ENCODE measurements around the gene ACAP1. TPM values are rescaled to one million over a fixed set of nuclear protein-coding genes. Genes with fewer than 3 reads are reported as not detected.

The ACAP1 gene, protein sequence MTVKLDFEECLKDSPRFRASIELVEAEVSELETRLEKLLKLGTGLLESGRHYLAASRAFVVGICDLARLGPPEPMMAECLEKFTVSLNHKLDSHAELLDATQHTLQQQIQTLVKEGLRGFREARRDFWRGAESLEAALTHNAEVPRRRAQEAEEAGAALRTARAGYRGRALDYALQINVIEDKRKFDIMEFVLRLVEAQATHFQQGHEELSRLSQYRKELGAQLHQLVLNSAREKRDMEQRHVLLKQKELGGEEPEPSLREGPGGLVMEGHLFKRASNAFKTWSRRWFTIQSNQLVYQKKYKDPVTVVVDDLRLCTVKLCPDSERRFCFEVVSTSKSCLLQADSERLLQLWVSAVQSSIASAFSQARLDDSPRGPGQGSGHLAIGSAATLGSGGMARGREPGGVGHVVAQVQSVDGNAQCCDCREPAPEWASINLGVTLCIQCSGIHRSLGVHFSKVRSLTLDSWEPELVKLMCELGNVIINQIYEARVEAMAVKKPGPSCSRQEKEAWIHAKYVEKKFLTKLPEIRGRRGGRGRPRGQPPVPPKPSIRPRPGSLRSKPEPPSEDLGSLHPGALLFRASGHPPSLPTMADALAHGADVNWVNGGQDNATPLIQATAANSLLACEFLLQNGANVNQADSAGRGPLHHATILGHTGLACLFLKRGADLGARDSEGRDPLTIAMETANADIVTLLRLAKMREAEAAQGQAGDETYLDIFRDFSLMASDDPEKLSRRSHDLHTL
- 0.08 TPM in 1 of 2 replicates, not detected in the other for total RNA-seq (2014; rRNA removed; shearing (Covaris generic))

DNA sequence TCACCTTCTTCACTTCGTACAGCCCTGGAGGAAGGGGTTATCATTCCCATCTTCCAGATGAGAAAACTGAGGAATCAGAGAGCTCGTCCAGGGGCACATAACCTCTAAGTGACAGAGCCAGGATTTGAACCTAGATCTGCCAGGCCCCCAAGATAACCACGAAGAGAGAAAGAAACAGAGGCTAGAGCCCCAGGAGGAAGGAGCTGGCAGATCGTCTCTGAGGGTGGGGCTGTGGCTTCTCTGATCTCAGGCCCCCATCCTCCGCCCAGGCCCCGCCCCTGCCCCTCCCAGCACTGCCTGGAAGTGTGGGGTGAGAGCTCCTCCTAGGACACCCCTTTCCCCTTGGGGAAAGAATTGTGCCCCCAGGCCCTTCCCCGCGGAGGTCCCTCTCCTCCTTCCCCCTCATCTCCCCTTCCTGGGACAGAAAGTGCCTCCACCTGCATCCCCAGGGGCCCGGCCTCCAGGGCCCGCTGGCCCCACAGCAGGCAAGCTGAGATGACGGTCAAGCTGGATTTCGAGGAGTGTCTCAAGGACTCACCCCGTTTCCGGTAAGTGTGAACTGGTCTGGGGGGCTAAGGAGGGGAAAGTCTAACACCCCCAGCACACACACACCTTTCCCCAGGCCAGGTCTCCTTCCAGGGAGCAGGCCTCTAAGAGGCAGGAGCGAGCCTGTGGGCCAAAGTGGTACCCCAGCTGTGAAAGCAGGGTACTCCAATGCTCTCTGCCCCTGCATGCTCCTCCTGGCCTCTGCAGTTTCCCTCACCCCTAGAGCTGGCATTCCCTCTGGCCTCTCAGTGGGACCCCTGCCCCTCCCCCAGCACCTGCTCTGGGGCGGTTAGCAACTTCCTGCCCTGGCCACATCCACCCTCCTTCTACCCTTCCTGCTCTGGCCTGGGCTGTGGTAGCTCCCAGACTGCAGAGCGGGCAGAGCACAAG, at the start of gene ACAP1:
Gene ACAP1, plus strand, starts transcription at position 290 of the 936 bp plus-strand sequence. Its CDS starts 206 bp downstream, at position 496.
- no peak for DNase-seq (ENCODE audit: low spot score)

DNA sequence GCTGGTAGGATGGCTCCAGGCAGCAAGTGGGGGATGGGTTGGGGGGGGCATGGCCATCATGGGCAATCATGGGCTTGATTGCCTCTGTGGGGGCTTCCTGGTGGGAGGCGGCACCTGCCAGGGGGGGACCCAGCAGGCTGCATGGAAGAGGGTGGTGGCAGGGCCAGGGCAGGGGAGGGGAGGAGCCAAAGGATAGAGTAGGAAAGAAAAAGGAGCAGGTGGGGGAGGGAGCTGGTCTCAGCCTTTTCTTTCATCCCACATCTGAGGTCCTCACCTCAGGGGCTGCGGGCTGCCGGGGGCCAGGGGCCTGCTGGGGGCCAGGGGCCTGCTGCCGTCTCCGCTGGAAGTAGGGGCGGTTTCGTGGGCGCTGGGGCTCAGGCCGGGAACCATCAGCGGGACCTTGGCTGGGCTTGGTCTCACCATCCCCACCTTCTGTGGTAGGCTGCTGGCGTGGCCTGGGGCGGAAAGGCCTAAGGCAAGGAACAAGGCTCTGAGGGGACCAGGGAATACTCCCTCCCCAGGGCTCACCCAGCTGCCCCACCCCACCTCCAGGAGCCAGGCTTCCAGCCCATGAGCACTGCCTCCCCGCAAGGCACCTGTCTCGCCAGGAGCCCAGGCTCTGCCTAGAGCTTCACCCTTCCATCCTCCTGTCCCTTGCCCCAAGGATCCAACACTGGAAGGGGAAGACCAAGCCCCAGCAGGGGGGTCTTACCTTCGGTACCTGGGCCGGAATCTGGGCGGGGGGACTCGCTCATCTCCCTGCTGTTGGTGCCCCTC, 46.9 kb upstream of the ACAP1 start:
- DNase-seq (ENCODE audit: low spot score) = no peak

DNA sequence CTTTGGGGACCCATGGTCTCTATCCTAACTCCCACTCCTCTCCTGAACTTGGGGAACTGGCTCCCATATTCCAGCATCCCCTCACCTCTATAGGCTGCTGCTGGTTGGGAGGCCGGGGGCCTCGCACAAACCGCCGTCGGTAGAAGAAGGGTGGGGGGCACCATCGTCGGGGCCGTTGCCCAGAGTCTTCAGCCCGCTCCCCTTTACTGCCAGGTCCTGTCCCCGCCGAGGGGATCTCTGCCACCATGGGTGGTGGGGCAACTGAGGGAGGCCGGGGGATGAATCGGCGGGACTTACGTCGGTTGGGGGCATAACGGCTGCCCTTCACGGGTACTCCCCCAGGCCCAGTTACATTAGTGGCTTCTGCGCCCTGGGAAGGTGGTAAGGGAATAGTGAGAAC, 46.2 kb upstream of the ACAP1 start:
- DNase-seq (ENCODE audit: low spot score) = no peak

DNA sequence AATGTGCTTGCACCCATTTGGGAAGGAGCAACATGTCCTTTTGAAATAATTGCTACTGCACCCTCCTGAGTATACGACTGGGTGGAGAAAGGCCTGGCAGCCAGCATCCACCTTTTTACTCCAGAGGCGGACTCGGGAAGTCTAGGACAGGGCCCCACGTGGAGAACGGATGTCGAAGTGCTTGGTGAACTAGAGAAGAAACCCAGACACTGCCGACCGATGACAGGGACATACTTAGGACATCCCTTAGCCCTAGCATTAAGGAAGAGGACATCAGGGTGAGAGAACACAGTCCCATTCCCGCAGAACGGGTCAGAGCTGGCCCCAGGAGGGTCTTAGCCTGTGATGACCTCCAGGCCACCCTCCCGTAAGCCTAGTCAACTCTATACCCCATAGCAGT, 45.6 kb upstream of the ACAP1 start:
- DNase-seq (ENCODE audit: low spot score) = no peak

DNA sequence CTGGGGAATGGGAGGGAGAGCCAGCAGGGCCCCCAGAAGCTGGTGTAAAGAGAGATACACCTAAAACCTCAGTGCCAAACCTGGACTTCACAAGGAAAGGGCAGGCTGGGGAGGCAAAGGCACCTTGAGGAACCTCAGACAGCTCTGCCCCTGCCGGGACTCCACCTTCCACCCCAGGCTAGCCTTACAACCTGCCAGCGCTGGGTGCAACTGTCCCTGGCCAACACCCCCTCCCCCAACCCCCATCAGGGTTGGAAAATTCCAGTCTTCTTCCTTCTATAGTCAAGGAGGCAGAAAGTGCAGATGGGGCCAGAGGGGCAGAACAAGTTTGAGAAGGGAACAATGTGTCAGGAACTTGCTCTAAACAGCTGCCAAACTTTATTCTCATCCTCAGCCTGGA, 44.1 kb upstream of the ACAP1 start:
- DNase-seq (ENCODE audit: low spot score) = no peak

DNA sequence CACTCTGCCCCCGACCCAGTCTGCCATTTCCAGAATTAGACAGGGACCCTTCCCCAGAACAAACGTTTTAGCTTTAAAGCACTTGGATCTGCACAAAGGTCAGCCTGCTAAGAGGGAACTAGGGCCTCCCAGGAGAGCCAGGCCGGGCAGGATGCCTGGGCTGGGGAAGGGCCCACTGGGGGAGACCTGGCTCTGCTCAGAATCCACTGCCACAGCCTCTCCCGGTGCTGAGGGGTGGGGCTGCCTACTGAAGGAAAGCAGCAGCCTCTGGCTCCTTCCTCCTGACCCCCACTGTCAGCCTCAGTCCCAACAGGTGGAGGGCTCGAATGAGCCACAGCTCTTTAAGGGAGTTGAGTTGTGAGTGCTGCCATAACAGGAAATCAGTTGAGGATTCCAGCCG, 43.6 kb upstream of the ACAP1 start:
- no peak for DNase-seq (ENCODE audit: low spot score)

DNA sequence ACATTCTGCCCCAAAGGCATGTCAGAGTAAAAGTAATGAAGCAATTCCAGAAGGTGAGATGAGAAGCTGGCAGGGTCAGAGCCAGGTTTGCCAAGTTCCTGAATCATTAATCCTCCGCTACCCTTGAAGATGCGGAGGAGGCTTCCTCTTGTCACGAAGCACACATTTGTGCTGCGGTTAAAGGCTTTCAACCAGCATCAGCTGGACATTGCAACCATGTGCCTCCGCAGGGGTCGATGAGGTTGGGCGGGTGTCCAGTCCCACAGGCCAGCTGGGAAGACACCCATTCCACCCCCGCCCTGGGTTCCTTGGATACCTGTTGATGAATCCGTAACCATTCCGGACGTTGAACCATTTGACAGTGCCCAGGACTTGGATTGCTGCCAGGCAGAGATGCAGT, 43.2 kb upstream of the ACAP1 start:
- DNase-seq (ENCODE audit: low spot score) = no peak

DNA sequence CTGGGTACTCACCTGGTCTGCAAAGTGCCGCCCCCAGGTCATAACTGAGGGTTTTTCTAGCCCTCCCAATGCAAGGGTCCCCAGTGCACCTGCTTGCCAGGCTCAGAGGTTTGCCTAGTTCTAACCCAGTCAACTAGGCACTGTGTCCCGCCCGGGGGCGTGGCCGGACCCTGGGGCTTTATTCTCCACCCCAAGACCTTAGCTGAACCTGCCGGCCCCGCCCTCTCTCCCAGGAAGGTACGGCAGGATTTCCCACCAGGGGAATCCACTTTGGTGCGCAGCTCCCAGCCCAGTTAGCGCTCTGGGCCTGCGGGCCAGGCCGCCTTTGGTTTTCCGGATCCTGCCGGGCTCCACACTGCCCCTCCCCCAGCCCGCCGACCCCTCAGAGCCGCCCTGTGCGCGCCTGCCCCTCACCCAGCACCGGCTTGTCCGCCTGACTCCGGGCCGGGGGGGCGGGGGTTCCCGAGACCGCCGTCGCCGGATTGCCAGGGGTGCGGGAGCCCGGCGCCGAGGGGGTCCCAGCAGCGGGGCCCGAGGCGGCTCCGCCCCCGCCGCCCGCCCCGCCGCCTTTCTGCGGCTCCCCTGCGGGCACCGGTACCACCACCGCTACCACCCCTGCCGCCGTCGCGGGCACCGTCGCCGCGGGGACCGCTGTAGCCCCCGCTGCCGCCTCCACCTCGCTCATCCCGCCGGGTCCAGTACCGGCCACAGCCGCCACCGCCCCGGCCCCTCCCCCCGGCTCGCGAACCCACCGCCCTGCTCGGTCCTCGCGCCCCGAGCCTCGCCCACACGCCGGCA, 42.3 kb upstream of the ACAP1 start:
- peak; percentile 57 for DNase-seq (ENCODE audit: low spot score)

DNA sequence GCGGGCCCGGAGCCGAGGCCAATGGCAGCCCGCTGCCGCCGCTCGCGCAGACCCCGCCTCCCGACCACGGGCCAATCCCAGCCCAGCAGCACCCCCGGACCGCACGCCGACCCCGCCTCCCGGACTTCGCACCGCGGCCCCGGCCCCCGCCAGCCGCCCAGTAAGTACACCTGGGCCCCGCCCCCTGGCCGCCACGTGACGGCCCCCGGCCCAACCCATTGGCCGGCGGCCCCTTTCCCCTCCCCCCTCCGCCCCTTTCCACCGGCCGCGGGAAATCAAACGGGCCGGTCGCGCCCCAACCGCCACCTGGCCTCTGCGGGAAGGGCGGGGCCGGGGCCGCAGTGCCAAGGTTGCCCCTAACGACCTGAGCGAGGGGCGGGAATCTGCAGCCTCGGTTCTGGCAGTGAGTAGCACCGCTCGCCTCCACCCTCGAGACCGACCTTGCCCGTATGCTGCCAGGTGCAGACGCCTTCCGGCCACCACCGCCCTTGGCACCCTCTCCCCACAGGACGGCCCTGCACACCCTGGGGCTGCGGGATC, 41.6 kb upstream of the ACAP1 start, which contains the start of gene YBX2:
Gene YBX2, minus strand, starts transcription at position 26 of the 540 bp plus-strand sequence. CDS start 139 bp downstream, outside the sequence.
- DNase-seq (ENCODE audit: low spot score) = peak; percentile 79

DNA sequence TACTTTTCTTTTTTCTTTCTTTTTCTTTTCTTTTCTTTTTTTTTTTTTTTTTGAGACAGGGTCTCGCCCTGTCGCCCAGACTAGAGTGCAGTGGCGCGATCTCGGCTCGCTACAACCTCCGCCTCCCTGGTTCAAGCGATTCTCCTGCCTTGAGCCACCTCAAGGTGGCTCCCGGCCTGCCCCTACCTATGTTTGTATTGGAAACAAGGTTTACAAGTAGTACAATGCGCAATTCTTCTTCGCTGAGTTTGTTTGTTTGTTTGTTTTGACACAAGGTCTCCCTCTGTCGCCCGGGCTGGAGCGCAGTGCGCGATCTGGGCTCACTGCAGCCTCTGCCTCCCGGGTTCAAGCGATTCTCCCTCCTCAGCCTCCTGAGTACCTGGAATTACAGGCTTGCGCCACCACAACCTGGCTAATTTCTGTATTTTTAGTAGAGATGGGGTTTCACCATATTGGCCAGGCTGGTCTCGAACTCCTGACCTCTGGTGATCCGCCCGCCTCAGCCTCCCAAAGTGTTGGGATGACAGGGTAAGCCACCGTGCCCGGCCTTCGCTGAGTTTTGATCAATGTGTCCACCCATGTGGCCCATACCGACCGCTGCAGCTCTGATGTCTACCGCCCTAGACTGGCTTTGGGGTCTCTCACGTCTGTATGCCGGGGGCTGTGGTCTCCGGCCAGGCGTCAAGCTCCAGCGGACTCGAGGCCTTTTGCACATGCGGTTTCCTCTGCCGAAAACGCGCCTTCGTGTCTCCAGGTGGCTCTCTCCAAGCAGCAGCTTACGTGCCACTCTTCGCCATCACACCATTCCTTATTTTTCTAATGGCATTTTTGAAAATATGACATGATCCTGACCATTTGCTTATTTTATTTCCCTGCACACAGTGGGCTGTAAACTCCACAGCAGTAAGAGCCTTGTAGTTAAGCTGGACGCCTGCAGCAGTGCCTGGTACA, 40.8 kb upstream of the ACAP1 start:
- peak; percentile 57 for DNase-seq (ENCODE audit: low spot score)

DNA sequence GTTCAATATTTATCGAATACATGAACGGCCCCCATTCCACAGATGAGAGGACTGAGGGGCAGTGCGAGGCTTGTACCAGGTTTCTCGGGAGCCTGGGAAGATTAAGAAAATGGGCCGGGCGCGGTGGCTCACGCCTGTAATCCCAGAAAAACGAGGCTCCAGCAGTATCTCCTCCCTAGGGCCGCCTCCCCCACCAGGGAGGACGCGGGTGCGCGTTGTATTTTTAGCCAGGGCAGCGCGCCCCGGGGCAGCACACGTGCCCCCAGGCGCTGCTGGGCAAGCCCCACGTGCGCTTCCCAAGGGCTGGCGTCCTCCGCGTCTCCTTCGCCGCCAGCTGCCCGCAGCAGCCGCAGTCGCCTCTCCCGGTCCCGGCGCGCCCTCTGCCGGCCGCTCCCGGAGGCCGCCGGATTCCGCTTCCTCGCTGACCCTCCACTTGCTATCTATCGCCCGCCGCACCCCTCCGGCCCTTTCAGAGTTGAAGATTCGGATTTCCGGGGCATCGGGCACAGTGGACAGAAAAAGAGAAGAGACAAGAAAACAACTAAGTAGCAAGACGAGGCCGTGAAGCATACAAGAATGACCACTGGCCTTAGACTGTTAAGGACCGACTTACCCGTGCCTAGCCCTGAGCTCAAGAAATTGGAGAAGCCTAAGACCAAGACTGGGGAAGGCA, 40.0 kb upstream of the ACAP1 start:
- peak; percentile 79 for DNase-seq (ENCODE audit: low spot score)

DNA sequence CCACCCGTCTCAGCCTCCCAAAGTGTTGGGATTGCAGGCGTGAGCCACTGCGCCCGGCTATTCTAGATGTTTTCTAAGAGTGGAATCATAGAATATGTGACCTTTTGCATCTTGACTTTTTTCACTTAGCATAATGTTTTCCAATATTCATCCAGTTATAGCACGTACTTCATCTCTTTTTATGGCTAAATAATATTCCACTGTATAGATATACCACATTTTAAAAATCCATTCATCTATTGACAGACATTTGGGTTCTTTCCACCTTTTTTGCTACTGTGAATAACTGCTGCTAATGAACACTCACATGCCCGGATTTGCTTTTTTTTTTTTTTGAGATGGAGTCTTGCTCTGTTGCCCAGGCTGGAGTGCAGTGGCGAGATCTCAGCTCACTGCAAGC, 32.1 kb upstream of the ACAP1 start:
- DNase-seq (ENCODE audit: low spot score) = no peak

DNA sequence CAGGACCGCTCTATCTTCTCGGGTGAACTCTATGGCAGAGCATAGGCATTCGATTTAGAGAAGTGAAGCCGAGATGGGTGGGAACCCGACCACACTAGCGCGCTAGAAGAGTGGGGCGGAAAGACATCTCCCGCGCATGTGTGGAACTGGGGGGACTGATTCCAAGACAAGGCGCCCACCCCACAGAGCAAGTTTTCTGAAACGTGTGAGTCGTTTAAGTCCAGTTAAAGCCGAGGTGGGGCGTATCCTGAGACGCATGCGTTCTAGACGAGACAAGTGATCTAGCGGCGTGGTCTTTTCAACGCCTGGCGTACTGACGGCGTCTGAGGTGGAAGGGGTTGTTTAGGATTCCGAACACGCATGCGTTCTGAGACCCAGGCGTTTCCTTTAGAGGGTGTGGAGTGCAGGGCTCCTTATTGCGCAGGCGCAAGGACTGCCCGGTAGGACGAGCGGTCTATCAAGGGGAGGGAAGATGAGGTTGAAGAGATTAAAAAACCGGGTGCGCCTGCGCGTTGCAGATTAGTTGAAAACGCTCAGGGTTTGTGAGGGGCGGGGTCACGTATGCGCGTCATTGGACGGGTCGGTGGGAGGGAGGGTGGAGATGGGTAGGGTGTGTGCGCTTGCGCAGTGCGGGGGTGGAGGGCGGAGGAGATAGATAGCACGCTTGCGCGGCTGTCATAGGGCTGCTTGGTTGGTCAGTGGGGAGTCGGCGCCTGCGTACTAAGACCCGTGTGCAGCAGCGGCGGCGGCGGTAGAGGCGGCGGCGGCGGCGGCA, 29.2 kb upstream of the ACAP1 start, which contains the start of gene EIF5A:
Gene EIF5A, plus strand, starts transcription at position 718 of the 775 bp plus-strand sequence. CDS start 2,008 bp downstream, outside the sequence.
- peak; percentile 99 for DNase-seq (ENCODE audit: low spot score)

DNA sequence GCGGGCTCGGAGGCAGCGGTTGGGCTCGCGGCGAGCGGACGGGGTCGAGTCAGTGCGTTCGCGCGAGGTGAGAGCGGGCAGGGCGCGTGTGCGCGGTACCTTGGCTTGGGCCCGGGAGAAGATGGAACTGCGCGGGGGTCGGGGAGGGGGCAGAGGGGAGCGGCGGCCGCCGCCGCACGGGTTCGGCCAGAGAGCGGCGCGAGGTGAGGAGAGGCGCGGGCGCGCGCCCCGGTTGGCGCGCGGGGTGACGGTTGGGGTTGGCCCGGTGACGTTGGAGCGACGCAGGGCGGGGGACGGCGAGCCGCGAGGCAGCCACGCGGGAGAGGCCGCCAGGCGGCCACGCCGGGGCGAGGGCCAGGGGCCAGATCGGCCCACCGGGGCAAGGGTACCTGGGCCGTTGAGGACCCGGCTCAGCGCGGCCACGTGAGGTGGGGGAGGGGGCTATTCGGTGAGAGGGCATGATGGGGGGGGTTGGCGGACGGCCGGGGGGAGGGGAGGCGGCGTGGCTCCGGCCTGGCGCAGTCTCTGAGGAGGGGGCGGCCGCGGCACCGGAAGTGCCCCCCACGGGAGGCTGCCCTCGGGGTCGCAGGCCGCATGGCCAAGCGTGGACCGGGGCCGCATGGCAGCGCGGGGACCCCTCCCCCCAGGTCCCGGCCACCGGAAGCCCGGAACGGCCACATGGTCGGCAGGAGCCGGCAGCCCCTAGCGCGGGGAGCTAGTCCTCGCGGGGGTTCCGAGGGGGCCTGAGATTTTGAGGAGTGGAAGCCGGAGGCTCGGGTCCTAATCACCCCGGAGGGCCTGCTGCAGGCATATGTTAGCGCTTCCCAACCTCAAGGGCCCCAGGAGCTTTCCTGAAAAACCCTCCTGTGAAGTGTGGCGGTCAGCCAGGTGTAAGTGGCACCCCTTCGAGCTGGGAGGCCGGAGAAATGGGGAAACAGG, 28.4 kb upstream of the ACAP1 start:
- peak; percentile 29 for DNase-seq (ENCODE audit: low spot score)

DNA sequence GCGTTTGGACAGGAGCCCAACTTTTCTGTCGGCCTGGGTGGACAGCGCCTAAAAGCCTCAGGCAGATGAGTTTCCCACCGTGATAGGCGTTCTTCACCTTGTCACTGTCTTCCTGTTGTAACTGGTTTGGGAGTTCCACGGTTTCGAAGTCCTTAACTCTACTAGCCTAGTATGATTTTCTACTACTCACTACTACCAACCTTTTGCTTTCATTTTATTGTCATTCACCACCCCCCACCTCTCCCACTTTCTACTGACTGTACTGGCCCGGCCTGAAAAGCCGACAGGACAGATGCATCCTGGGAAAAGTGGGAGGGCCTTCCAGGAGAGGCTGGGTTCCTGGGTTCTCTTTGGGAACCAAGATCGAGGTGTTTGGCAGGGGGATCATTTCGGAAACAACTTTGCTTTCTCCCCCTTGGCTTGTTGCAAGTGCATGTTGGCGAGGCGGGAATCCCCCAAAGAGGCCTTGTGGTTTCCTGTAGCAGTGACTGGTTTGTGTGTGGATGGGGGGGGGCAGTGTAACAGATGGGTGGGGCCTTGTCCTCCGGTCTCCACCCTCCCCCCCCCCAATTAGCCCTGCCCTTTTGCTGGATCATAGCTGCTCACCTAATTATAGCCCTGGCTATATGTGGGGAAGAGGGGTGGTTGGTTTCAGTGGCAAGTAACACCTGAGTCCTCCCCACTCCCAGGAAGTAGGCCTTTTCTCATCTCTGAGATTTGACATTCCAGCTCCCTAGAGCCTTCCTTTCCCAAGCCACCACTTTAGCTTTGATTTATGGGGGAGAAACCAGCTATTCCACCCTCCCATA, 27.5 kb upstream of the ACAP1 start:
- DNase-seq (ENCODE audit: low spot score) = peak; percentile 79
